ENCODE data around the gene PTPRM. TPM values are rescaled to one million over a fixed set of nuclear protein-coding genes. Genes with fewer than 3 reads are reported as not detected.

The PTPRM gene
- polyA plus RNA-seq, 3 donors = 0.04 to 2.1 (median 0.66) TPM

GRCh38 chr18:8008033-8008432 lies 440.9 kb downstream of the PTPRM start:
- no peak overlapping the region for H3K27ac Mint-ChIP-seq
- H3K4me3 Mint-ChIP-seq = no peak overlapping the region
- Histone ChIP-seq H3K27me3 (ENCODE audit: control insufficient read depth in 2 of 2, insufficient read depth in 2 of 2, low read length in 2 of 2) (no peaks in the 10 kb centered on the region), H3K36me3 (replicated peaks in 1 of 2; ENCODE audit: control insufficient read depth in 1 of 2, insufficient read depth in 2 of 2, low read length in 2 of 2) (no peaks in the 10 kb centered on the region), H3K79me2 (ENCODE audit: insufficient read depth, low read length) (no peaks in the 10 kb centered on the region), H3K4me1 (ENCODE audit: control insufficient read depth in 1 of 2, insufficient read depth in 2 of 2, low read length in 2 of 2) (no peaks in the 10 kb centered on the region), H4K20me1 (ENCODE audit: insufficient read depth, low read length) (no peaks in the 10 kb centered on the region), H2AFZ (ENCODE audit: insufficient read depth, low read depth, low read length, poor library complexity, severe bottlenecking) (no peak overlapping the region), H3K9ac (ENCODE audit: insufficient read depth, low read length, poor library complexity, severe bottlenecking) (no peak overlapping the region), H3K27ac (ENCODE audit: low read depth in 1 of 2, low read length in 2 of 2) (no peak overlapping the region), H3K9me3 (replicated peaks in 1 of 2; ENCODE audit: control insufficient read depth in 1 of 2, insufficient read depth in 1 of 2, low read length in 2 of 2) (no peaks in the 10 kb centered on the region), H3K4me3 (replicated peaks in 1 of 3; ENCODE audit: low read depth in 2 of 3, low read length in 3 of 3) (no peak overlapping the region), H3K4me2 (replicated peaks; ENCODE audit: extremely low read depth, low read length, poor library complexity, severe bottlenecking) (no peak overlapping the region)
- WGBS (ENCODE audit: insufficient coverage) = no CpG with 5 or more reads among the region's 4 CpGs
- H3K27me3 Mint-ChIP-seq (ENCODE audit: low read depth in 3 of 3) = peaks cover 0 to 2% (median 2%) of the 10 kb centered on the region in 3 donors
- no peaks in the 10 kb centered on the region for H3K36me3 Mint-ChIP-seq
- H3K4me1 Mint-ChIP-seq = no peaks in the 10 kb centered on the region
- H3K9me3 Mint-ChIP-seq = peaks cover 0 to 6% (median 0%) of the 10 kb centered on the region in 7 donors
- DNase-seq = no peak
- TF ChIP-seq, protein P1, sequence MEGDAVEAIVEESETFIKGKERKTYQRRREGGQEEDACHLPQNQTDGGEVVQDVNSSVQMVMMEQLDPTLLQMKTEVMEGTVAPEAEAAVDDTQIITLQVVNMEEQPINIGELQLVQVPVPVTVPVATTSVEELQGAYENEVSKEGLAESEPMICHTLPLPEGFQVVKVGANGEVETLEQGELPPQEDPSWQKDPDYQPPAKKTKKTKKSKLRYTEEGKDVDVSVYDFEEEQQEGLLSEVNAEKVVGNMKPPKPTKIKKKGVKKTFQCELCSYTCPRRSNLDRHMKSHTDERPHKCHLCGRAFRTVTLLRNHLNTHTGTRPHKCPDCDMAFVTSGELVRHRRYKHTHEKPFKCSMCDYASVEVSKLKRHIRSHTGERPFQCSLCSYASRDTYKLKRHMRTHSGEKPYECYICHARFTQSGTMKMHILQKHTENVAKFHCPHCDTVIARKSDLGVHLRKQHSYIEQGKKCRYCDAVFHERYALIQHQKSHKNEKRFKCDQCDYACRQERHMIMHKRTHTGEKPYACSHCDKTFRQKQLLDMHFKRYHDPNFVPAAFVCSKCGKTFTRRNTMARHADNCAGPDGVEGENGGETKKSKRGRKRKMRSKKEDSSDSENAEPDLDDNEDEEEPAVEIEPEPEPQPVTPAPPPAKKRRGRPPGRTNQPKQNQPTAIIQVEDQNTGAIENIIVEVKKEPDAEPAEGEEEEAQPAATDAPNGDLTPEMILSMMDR (IDR thresholded peaks at IDR 0.05) = no peak
- intact Hi-C loops (cut with micrococcal nuclease) = no loop called here

DNA sequence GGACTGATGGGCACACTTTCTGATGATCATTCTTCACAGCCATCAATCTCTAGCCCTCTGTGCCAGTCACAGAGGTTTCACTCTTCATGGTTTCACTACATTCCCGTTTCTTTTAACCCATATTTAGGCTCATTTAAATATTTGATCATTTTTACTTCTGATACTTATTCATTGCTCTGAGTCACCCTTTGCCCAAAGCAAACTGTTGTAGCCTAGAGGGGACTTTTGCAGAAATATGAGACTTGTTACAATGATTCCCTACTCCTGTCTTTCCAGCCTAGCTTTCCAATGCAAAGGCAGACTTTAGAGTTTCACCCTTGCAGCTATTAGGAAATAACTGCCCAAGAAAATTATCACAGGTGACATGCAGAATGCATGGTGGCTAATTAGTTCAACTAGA lies 444.2 kb downstream of the PTPRM start:
- Mint-ChIP-seq H3K4me3 (no peak overlapping the region), H3K4me1 (no peaks in the 10 kb centered on the region), H3K36me3 (no peaks in the 10 kb centered on the region), H3K9me3 (peaks cover 0 to 3% (median 2%) of the 10 kb centered on the region in 7 donors), H3K27ac (no peak overlapping the region), H3K27me3 (ENCODE audit: low read depth in 3 of 3) (peaks cover 0 to 2% (median 2%) of the 10 kb centered on the region in 3 donors)
- Histone ChIP-seq H4K20me1 (ENCODE audit: insufficient read depth, low read length) (no peaks in the 10 kb centered on the region), H3K4me3 (replicated peaks in 1 of 3; ENCODE audit: low read depth in 2 of 3, low read length in 3 of 3) (no peak overlapping the region), H3K9ac (ENCODE audit: insufficient read depth, low read length, poor library complexity, severe bottlenecking) (no peak overlapping the region), H2AFZ (ENCODE audit: insufficient read depth, low read depth, low read length, poor library complexity, severe bottlenecking) (no peak overlapping the region), H3K4me1 (ENCODE audit: control insufficient read depth in 1 of 2, insufficient read depth in 2 of 2, low read length in 2 of 2) (no peaks in the 10 kb centered on the region), H3K9me3 (replicated peaks in 1 of 2; ENCODE audit: control insufficient read depth in 1 of 2, insufficient read depth in 1 of 2, low read length in 2 of 2) (no peaks in the 10 kb centered on the region), H3K36me3 (replicated peaks in 1 of 2; ENCODE audit: control insufficient read depth in 1 of 2, insufficient read depth in 2 of 2, low read length in 2 of 2) (no peaks in the 10 kb centered on the region), H3K4me2 (replicated peaks; ENCODE audit: extremely low read depth, low read length, poor library complexity, severe bottlenecking) (no peak overlapping the region), H3K79me2 (ENCODE audit: insufficient read depth, low read length) (no peaks in the 10 kb centered on the region), H3K27ac (ENCODE audit: low read depth in 1 of 2, low read length in 2 of 2) (no peak overlapping the region), H3K27me3 (ENCODE audit: control insufficient read depth in 2 of 2, insufficient read depth in 2 of 2, low read length in 2 of 2) (no peaks in the 10 kb centered on the region)
- no peak for DNase-seq
- no CpG with 5 or more reads among the region's 1 CpG for WGBS (ENCODE audit: insufficient coverage)
- intact Hi-C loops (cut with micrococcal nuclease) = no loop called here
- TF ChIP-seq, protein P1 (IDR thresholded peaks at IDR 0.05) = no peak
